ENCODE data around the gene C1S. TPM values are rescaled to one million over a fixed set of nuclear protein-coding genes. Genes with fewer than 3 reads are reported as not detected.
"Not testable (repeated sequence)": the region's sequence is repeated elsewhere in the genome, so short reads cannot be mapped to it uniquely, and the experiment has no call there.

C1S gene
- total RNA-seq, 4 donors from 2014 or later: 58.1 to 90.8 (median 85.9) TPM

- H3K4me1 ChIP-seq: peaks cover 12 to 13% of the 10 kb centered on the region in 2 donors
- H3K36me3 ChIP-seq: no peaks in the 10 kb centered on the region
- ATAC-seq: no peak
- H3K4me3 ChIP-seq: no peak overlapping the region
- no peaks in the 10 kb centered on the region for H3K9me3 ChIP-seq
- intact Hi-C loops (cut with DNase I; ENCODE audit: low total_unique reads): no loop called here
- in situ Hi-C loops (cut with MboI; ENCODE audit: low sequenced_read_pairs in 4 of 4): loop anchor here in 1 of 4 donors (5.0 kb wide), 1 partner anchor 37 kb away; the partner anchor contains the start of gene C1R
- TF ChIP-seq POLR2A (IDR thresholded peaks at IDR 0.05) (no peak), CTCF (IDR thresholded peaks at IDR 0.05 in 4 of 5, conservative IDR thresholded peaks at IDR 0.05 in 1 of 5) (no peak)
- H3K27me3 ChIP-seq: no peaks in the 10 kb centered on the region
- no peak for DNase-seq
- no peak overlapping the region for H3K27ac ChIP-seq
Observed at GRCh38 chr12:7054925-7055324, 5.6 kb upstream of the C1S start.

- H3K4me3 ChIP-seq; H3K36me3 ChIP-seq; H3K27ac ChIP-seq; ATAC-seq; intact Hi-C loops (cut with DNase I; ENCODE audit: low total_unique reads); DNase-seq; H3K9me3 ChIP-seq; H3K27me3 ChIP-seq: not testable (repeated sequence)
- in situ Hi-C loops (cut with MboI; ENCODE audit: low sequenced_read_pairs in 4 of 4): loop anchor here in 1 of 4 donors (5.0 kb wide), 1 partner anchor 37 kb away; the partner anchor contains the start of gene C1R
- peaks cover 8 to 12% of the 10 kb centered on the region in 2 donors for H3K4me1 ChIP-seq
Observed at GRCh38 chr12:7055736-7056135, 4.8 kb upstream of the C1S start.

GRCh38 chr12:7058163-7058845 is 2.2 kb upstream of the C1S start:
- H3K9me3 ChIP-seq: no peaks in the 10 kb centered on the region
- no peaks in the 10 kb centered on the region for H3K36me3 ChIP-seq
- H3K4me1 ChIP-seq: peaks cover 14 to 25% of the 10 kb centered on the region in 2 donors
- in situ Hi-C loops (cut with MboI; ENCODE audit: low sequenced_read_pairs in 4 of 4) (loop anchor here in 1 of 4 donors (5.0 kb wide), 1 partner anchor 34 kb away; the partner anchor contains the start of gene C1R), intact Hi-C loops (cut with DNase I; ENCODE audit: low total_unique reads) (no loop called here)
- ATAC-seq: no peak
- no peak overlapping the region for H3K27ac ChIP-seq
- H3K4me3 ChIP-seq: no peak overlapping the region
- no peak for DNase-seq
- no peak for TF ChIP-seq POLR2A (IDR thresholded peaks at IDR 0.05)
- TF ChIP-seq CTCF (IDR thresholded peaks at IDR 0.05 in 4 of 5, conservative IDR thresholded peaks at IDR 0.05 in 1 of 5): no peak
- H3K27me3 ChIP-seq: no peaks in the 10 kb centered on the region

GRCh38 chr12:7058850-7059395 is 1.6 kb upstream of the C1S start:
- no peaks in the 10 kb centered on the region for H3K27me3 ChIP-seq
- no peaks in the 10 kb centered on the region for H3K9me3 ChIP-seq
- ATAC-seq: no peak
- H3K4me1 ChIP-seq: peaks cover 14 to 25% of the 10 kb centered on the region in 2 donors
- intact Hi-C loops (cut with DNase I; ENCODE audit: low total_unique reads) (no loop called here), in situ Hi-C loops (cut with MboI; ENCODE audit: low sequenced_read_pairs in 4 of 4) (loop anchor here in 1 of 4 donors (5.0 kb wide), 1 partner anchor 33 kb away; the partner anchor contains the start of gene C1R)
- H3K4me3 ChIP-seq: no peak overlapping the region
- TF ChIP-seq CTCF (IDR thresholded peaks at IDR 0.05 in 4 of 5, conservative IDR thresholded peaks at IDR 0.05 in 1 of 5) (no peak), POLR2A (IDR thresholded peaks at IDR 0.05) (no peak)
- H3K36me3 ChIP-seq: no peaks in the 10 kb centered on the region
- no peak overlapping the region for H3K27ac ChIP-seq
- no peak for DNase-seq

- ATAC-seq (no peak), DNase-seq (no peak)
- intact Hi-C loops (cut with DNase I; ENCODE audit: low total_unique reads): loop anchor here (1.0 kb wide), 3 partner anchors 33 to 54 kb away; partner anchors contain the start of genes C1R and C1RL
- H3K27ac ChIP-seq: peak overlapping the region; percentile 78 to 80 (median 79)
- TF ChIP-seq POLR2A (IDR thresholded peaks at IDR 0.05) (no peak), CTCF (IDR thresholded peaks at IDR 0.05 in 4 of 5, conservative IDR thresholded peaks at IDR 0.05 in 1 of 5) (no peak)
- no peak overlapping the region for H3K4me3 ChIP-seq
- H3K36me3 ChIP-seq: peaks cover 0 to under 1% of the 10 kb centered on the region in 2 donors
- in situ Hi-C loops (cut with MboI; ENCODE audit: low sequenced_read_pairs in 4 of 4): loop anchor here in 3 of 4 donors (5.0 kb wide), 3 partner anchors 33 to 53 kb away; partner anchors contain the start of genes C1R (in 1 of the 3) and C1RL (in 1 of the 3)
- no peaks in the 10 kb centered on the region for H3K9me3 ChIP-seq
- H3K27me3 ChIP-seq: no peaks in the 10 kb centered on the region
- H3K4me1 ChIP-seq: peaks cover 14 to 25% of the 10 kb centered on the region in 2 donors
Observed at GRCh38 chr12:7059780-7060179, 738 bp upstream of the C1S start.

All from gastrocnemius medialis (tissue), 4 donors.